Non-pigmented ciliary epithelial cell (primary cell): ENCODE measurements around the gene PA2G4.
A peak's percentile ranks its signal among the peaks of the same experiment; 100 is the strongest.
"Not testable (repeated sequence)": the region's sequence is repeated elsewhere in the genome, so short reads cannot be mapped to it uniquely, and the experiment has no call there.

ENCODE experiments used
- DNase-seq: peaks from one replicate; pipeline ENCODE4 v3.0.0-alpha.2; 2010; ENCODE audit warnings: low read depth

The PA2G4 gene

DNA sequence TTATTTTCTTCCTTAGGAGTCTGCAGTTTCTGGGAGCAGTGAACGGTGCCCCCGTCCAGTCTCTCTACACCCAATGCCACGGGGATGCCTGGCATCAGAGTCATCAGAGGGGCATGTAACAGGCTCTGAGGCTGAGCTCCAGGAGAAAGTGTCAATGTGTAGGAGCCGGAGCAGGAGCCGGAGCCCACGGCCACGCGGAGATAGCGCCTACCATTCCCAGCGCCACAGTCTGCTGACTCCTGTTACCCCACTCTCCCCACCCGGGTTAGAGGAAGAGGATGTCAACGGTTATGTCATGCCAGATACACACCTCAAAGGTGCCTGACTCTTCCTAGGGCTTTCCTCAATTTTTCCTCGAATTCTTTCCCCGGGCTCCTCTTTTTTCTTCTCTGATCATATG, 3.3 kb upstream of the PA2G4 start:
- DNase-seq = no peak

GRCh38 chr12:56102683-56103065, 1.7 kb upstream of the PA2G4 start:
- no peak for DNase-seq

GRCh38 chr12:56103066-56103711, 1.2 kb upstream of the PA2G4 start:
- DNase-seq = no peak

GRCh38 chr12:56103823-56104108, 593 bp upstream of the PA2G4 start:
- DNase-seq = no peak

- no peak for DNase-seq
Measured at GRCh38 chr12:56104815-56105608, 653 bp downstream of the PA2G4 start.

DNA sequence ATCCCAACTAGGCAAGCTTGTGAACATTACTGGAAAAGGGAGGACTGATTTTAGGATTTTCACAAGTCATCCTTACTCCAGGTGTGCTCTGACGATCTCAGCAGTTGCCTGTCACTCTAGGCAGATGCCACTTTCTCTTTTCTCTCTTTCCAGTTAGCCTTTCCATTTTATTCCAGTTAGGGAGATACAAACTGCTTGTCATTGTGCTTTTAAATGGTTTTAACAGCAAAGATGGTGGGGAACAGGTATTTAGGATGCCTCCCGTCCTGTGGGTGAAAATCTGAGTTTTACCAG, 1.2 kb downstream of the PA2G4 start:
- DNase-seq = no peak

DNA sequence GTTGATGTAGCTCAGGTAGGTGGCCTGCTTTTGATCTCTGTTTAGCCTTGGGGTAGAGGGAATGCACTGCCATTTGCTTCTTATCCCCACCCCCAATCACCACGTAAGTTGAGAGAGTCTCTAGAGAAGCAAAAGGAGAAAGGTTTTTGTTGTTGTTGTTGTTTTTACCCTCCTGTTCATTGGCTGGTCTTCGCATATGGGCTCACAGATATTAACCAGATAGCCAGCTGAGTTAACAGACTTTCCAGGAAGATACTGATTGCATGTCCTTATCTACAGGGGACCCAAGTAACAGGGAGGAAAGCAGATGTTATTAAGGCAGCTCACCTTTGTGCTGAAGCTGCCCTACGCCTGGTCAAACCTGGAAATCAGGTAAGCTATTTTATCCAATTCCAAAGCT, 2.9 kb downstream of the PA2G4 start:
- no peak for DNase-seq

DNA sequence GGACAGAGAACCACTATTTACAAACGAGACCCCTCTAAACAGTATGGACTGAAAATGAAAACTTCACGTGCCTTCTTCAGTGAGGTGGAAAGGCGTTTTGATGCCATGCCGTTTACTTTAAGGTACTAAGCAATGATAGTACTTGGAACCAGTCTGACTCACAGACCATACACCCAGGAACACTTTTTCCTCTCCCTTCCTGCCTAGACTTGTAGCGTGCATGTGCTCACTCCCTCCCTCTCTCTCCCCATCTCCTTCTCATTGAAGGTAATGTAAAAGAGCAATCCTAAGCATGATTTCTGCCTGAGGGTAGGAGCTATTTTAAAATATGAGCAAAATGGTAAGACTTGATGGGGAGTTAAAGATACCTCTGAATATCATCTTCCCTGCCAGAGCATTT, 6.2 kb downstream of the PA2G4 start:
- no peak for DNase-seq

DNA sequence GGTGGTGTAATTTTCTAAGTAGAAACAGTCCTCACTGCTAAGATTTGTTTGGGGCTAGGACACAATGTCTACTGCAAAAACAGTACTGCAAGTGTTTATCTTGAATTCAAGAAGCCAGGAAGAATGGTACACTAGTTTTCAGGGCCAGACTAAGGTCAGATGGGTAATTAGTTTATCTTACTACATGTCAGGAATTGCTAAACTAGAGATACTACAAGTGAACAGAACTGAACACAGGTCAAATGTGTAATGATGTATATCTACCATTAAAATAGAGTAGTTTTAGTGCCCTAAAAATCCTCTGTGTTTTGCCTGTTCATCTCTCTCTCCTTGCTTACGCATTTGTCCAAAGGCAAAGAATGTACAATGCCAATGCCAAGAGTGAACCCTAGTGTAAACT, 9.7 kb downstream of the PA2G4 start:
- no peak for DNase-seq

DNA sequence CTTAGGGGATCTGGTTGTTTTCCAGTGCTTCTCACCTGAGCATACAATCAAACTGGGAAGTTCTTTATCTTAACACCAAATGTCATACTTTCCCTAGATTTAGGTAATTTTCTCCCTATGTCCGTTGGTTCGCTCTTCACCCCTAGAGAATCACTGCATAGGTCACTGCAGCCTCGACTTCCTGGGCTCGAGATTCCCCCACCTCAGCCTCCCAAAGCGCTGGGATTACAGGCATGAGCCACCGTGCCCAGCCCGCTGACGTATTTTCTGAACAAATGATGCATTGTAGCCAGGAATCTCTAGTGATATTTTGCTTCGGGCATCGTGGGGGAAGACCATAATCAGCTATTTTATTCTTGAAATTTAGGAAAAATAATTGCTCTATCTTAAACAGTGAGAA, 11.0 kb downstream of the PA2G4 start:
- DNase-seq = no peak

GRCh38 chr12:56116267-56117081, 12.1 kb downstream of the PA2G4 start, which contains the start of gene RPL41:
Gene RPL41, plus strand, starts transcription at chr12:56116633.
- DNase-seq = no peak

DNA sequence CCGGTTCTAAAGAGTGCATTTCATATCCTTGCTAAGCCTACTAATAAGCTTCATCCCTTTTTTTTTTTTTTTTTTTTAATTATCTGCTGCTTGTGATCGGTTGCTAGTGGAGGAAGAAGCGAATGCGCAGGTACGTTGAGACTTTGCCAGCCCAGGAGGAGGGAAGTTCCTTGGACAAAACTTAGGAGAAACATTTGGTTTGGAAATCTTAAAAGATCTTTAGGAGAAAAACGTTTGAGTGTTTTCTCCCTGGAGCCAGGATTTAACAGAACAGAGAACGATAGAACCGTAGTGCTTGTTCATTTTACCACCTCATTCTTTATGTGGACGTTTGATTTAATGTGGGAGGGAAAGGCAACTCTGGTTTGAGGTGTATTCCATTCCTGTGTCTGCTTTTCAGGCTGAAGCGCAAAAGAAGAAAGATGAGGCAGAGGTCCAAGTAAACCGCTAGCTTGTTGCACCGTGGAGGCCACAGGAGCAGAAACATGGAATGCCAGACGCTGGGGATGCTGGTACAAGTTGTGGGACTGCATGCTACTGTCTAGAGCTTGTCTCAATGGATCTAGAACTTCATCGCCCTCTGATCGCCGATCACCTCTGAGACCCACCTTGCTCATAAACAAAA, 12.8 kb downstream of the PA2G4 start:
- DNase-seq = not testable (repeated sequence)

GRCh38 chr12:56117778-56118687, 13.7 kb downstream of the PA2G4 start, which contains the start of gene ZC3H10:
Gene ZC3H10, plus strand, starts transcription at chr12:56118266. Its CDS starts 2,297 bp downstream, at chr12:56120563.
- DNase-seq = peak; percentile 97

DNA sequence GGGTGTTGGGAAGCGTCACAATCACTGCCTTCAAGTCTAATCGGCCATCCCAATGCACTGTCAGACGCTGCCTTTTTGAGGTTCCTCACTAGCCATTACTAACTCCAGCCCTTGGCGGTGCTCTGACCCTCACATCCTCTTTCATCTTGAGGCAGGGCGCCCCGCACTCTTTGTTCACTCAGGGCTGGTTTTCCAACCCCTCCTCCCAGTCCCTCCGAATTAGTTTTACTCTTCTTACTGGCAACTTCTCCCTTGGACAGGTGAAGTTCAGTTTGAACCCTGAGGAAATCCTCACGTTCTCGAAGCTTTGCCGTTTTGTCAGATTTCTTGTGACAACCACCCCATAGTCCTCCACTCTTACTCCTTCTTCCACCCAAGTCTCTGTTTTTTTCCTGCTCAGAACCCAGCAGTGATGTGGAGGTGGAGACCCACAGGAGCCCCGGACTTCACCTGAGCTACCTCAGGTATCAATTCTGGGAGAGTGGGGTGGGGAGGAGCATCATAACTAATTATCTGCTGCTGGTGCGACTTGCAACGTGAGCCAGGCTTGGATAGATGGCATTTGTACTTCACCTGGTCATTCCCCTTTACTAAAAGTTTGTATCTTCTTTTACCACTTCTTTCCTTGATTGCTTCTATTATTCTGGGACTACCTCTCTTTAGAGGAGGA, 14.5 kb downstream of the PA2G4 start:
- no peak for DNase-seq

DNA sequence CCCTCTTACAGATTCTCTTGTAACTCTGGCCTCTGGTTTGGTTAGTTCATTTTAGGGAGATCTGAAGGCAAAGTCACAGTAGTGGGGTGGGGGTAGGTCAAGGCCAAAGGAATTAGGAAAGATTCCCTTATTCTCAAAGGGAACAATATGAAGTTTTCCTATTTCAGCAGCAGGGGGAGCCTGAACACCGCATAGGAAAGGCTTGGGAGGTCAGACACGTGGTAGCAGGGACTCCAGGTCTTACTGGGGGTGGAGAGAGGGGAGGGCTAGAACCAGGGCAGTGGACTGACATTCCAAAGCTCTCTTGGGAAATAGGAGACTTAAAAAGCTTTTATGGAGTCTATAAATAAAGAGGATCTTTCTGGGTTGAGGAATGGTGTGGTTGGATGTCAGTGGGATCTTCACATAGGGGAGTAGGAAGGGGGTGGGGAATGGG, 15.0 kb downstream of the PA2G4 start:
- peak; percentile 82 for DNase-seq

DNA sequence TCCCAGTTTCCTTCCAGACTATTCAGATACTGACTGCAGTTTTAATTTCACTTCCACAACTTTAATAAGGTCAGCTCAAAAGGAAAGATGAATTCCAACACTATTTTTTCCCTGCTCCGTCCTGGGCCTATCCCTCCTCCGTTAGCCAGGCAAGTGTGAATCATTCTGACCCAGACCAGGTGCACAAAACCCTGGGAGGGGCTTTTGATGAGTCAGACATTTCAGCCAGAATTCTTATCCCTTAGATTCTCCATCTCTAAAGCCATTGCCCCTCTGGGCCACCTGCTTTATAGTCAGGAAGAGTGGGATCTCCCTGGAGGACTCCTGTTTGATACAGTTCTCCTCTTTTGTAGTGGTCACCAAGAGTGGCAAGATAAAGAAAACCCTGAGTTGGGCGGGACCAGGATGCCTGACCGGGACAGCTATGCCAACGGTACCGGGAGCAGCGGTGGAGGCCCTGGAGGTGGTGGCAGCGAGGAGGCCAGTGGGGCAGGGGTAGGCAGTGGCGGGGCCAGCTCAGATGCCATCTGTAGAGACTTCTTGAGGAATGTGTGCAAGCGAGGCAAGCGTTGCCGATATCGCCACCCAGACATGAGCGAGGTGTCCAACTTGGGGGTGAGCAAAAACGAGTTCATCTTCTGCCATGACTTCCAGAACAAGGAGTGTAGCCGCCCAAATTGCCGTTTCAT, 15.9 kb downstream of the PA2G4 start:
- no peak for DNase-seq

DNA sequence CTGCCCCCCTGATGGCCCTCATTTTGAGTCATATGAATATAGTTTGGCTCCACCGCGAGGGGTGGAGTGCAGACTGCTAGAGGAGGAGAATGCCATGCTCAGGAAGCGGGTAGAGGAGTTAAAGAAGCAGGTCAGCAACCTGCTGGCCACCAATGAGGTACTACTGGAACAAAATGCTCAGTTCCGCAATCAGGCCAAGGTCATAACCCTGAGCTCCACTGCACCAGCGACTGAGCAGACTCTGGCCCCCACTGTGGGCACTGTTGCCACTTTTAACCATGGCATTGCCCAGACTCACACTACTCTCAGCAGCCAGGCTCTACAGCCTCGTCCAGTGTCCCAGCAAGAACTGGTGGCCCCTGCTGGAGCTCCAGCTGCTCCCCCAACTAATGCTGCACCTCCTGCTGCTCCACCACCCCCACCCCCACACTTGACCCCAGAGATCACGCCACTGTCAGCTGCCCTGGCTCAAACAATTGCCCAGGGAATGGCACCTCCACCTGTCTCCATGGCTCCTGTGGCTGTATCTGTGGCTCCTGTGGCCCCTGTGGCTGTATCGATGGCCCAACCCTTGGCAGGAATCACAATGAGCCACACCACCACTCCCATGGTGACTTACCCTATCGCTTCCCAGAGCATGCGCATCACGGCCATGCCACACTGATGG, 17.0 kb downstream of the PA2G4 start:
- DNase-seq = no peak

- no peak for DNase-seq
Measured at GRCh38 chr12:56122637-56123036, 18.3 kb downstream of the PA2G4 start.

- DNase-seq = no peak
Measured at GRCh38 chr12:56124133-56124532, 19.8 kb downstream of the PA2G4 start.

DNA sequence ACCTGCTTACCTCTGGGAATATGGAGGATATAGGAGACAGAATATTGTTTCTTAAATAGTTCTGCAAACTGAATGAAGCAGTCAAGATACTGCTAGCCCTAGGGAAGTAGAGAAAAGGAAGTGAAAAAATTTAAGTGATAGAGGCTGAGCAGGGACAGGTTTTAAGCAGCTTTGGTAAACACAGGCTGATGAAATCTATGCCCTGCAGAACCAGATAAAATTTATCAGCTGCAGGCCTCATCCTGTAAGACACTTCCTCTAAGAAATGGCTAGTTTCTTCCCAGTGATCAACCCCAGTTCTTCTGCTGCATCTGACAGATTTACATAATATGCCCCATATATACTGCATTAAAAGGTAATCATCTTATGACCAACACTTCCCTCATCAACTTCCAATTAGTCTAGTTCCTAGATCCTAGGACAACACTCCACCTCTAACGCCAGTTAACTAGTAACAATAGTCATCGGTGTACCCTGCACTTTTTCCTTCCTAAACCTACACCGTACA, 22.4 kb downstream of the PA2G4 start:
- DNase-seq = no peak
